ENCODE data around the gene ITGB1. TPM values are rescaled to one million over a fixed set of nuclear protein-coding genes. Genes with fewer than 3 reads are reported as not detected.

The ITGB1 gene
- total and polyA plus RNA-seq, 2 of the 8 experiments (the other 6 are each of a cell fraction or from before 2014, with no cell fraction given) = 82.7 to 321 TPM

DNA sequence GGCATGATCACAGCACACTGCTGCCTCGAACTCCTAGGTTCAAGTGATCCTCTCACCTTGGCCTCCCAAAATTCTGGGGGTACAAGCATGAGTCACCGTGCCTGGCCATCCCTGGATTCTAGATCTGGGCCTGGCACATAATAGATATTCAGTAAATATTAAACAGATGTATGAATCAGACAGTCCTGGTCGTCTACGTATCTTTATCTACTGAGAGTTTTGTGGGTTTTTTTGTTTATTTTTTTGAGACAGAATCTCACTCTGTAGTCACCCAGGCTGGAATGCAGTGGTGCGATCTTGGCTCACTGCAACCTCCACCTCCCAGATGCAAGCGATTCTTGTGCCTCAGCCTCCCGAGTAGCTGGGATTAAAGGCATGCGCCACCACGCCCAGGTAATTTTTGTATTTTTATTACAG, 24.3 kb upstream of the ITGB1 start:
- Histone ChIP-seq H3K4me2 (ENCODE audit: insufficient read depth in 1 of 2, low read depth in 2 of 2, low read length in 2 of 2) (no peak overlapping the region), H3K27ac (ENCODE audit: low read depth, low read length) (no peak overlapping the region), H3K4me1 (replicated peaks in 1 of 4; ENCODE audit: control insufficient read depth in 3 of 4, insufficient read depth in 4 of 4, low read length in 3 of 4) (peaks cover 0 to 9% (median 2%) of the 10 kb centered on the region in 4 experiments; a peak in 4 of 7 replicates), H2AFZ (ENCODE audit: low read length) (no peak overlapping the region), H3K14ac (ENCODE audit: insufficient read length) (no peak overlapping the region), H3K36me3 (ENCODE audit: control insufficient read depth in 2 of 4, insufficient read depth in 4 of 4, low read length in 3 of 4) (no peaks in the 10 kb centered on the region), H2BK120ac (replicated peaks; ENCODE audit: low read depth, low read length) (no peak overlapping the region), H3K23ac (ENCODE audit: insufficient read length) (no peak overlapping the region), H3K23me2 (ENCODE audit: low read depth, low read length) (peaks cover 4% of the 10 kb centered on the region), H4K5ac (ENCODE audit: insufficient read length, low read depth, low read length) (no peak overlapping the region), H3K4ac (replicated peaks; ENCODE audit: insufficient read length, low read depth, low read length) (no peak overlapping the region), H4K8ac (ENCODE audit: extremely low read depth, insufficient read depth, low read length) (no peak overlapping the region), H4K20me1 (replicated peaks in 1 of 2; ENCODE audit: control insufficient read depth in 1 of 2, insufficient read depth in 2 of 2, low read length in 2 of 2) (no peaks in the 10 kb centered on the region), H4K91ac (replicated peaks; ENCODE audit: insufficient read length, low read length) (no peak overlapping the region), H2BK20ac (ENCODE audit: low read length) (no peak overlapping the region), H3K9ac (replicated peaks in 1 of 4; ENCODE audit: extremely low read depth in 1 of 4, low read depth in 3 of 4, low read length in 3 of 4) (no peak overlapping the region), H2BK15ac (ENCODE audit: low read length) (no peak overlapping the region), H3K4me3 (ENCODE audit: extremely low read depth in 1 of 4, insufficient read depth in 2 of 4, low read depth in 3 of 4, low read length in 4 of 4) (no peak overlapping the region), H3K79me2 (ENCODE audit: control insufficient read depth in 1 of 2, insufficient read depth in 2 of 2, low read length in 2 of 2) (no peaks in the 10 kb centered on the region), H3K9me3 (ENCODE audit: insufficient read depth in 2 of 2, low read depth in 1 of 2, low read length in 1 of 2) (no peaks in the 10 kb centered on the region), H3K18ac (ENCODE audit: extremely low read depth, low read length) (no peak overlapping the region), H3K56ac (replicated peaks; ENCODE audit: insufficient read length, low read depth, low read length) (no peak overlapping the region), H2AK5ac (ENCODE audit: low read depth, low read length) (no peak overlapping the region), H2BK5ac (ENCODE audit: low read depth, low read length) (no peak overlapping the region), H3K79me1 (ENCODE audit: low read depth, low read length) (no peaks in the 10 kb centered on the region), H2BK12ac (ENCODE audit: low read depth, low read length) (no peak overlapping the region), H3K27me3 (replicated peaks in 1 of 4; ENCODE audit: control insufficient read depth in 3 of 4, extremely low read depth in 1 of 4, insufficient read depth in 3 of 4, low read length in 3 of 4) (no peaks in the 10 kb centered on the region)
- ChIA-PET CTCF (ENCODE audit: partially characterized antibody) (interaction anchor here (0.7 to 2.0 kb wide), 2 partner anchors 28 to 45 kb away, joined by 3 to 9 read pairs; no protein-coding TSS in a partner anchor), POLR2A (ENCODE audit: partially characterized antibody) (interaction anchor here (3.1 kb wide), 1 partner anchor 24 kb away, joined by 26 read pairs; the partner anchor contains the start of gene ITGB1)
- WGBS, 2 experiments (ENCODE audit: extremely low coverage in 1 of 2, insufficient coverage in 1 of 2, insufficient read length in 1 of 2, insufficient replicate concordance in 2 of 2, low coverage in 1 of 2, low lambda C conversion rate in 2 of 2, missing lambda C conversion rate in 1 of 2) = 95% methylated on average over 9 of the region's 9 CpGs; no CpG with 5 or more reads in 1 of the 2 experiments
- no peak for DNase-seq (ENCODE audit: low read depth in 1 of 2, low spot score in 2 of 2)
- no peak for FAIRE-seq
- TF ChIP-seq MAFK (IDR thresholded peaks at IDR 0.05; ENCODE audit: low read depth, low read length) (no peak), KDM5A (IDR thresholded peaks at IDR 0.05; ENCODE audit: low read length) (no peak), ASH2L (IDR thresholded peaks at IDR 0.05; ENCODE audit: low read length) (no peak), RAD21 (IDR thresholded peaks at IDR 0.05 in 1 of 2, conservative IDR thresholded peaks at IDR 0.05 in 1 of 2; ENCODE audit: low read depth in 2 of 2, low read length in 2 of 2) (no peak), RFX5 (IDR thresholded peaks at IDR 0.05; ENCODE audit: borderline replicate concordance, low read depth, low read length) (no peak), POLR2AphosphoS5 (IDR thresholded peaks at IDR 0.05; ENCODE audit: low read depth, low read length) (no peak), GABPA (IDR thresholded peaks at IDR 0.05; ENCODE audit: borderline replicate concordance, insufficient read depth, low read length) (no peak), POLR2A (IDR thresholded peaks at IDR 0.05; ENCODE audit: control extremely low read depth in 1 of 2, low read depth in 2 of 2, low read length in 2 of 2) (no peak), SP1 (IDR thresholded peaks at IDR 0.05; ENCODE audit: low read depth, low read length) (no peak)
- TF ChIP-seq, protein P1, sequence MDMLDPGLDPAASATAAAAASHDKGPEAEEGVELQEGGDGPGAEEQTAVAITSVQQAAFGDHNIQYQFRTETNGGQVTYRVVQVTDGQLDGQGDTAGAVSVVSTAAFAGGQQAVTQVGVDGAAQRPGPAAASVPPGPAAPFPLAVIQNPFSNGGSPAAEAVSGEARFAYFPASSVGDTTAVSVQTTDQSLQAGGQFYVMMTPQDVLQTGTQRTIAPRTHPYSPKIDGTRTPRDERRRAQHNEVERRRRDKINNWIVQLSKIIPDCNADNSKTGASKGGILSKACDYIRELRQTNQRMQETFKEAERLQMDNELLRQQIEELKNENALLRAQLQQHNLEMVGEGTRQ (IDR thresholded peaks at IDR 0.05; ENCODE audit: low read length) = no peak

All from H1 (cell line).